ENCODE results near the gene MYL11. TPM values are rescaled to one million over a fixed set of nuclear protein-coding genes. Genes with fewer than 3 reads are reported as not detected.

The MYL11 gene
- total RNA-seq, 1 experiment from 2014 or later: not detected

- Histone ChIP-seq H3K9me3 (ENCODE audit: control insufficient read depth in 1 of 2, insufficient read depth in 1 of 2, low read depth in 1 of 2, low read length in 2 of 2) (no peaks in the 10 kb centered on the region), H3K36me3 (ENCODE audit: control insufficient read depth in 1 of 2, insufficient read depth in 2 of 2, low read length in 2 of 2) (peaks cover 2 to 18% of the 10 kb centered on the region in 2 experiments; a peak in 3 of 4 replicates), H3K79me2 (ENCODE audit: insufficient read depth, low read length) (peaks cover 25% of the 10 kb centered on the region), H3K27ac (ENCODE audit: low read depth, low read length) (peak within 1 kb of the TSS; percentile 97), H4K20me1 (ENCODE audit: insufficient read depth) (no peaks in the 10 kb centered on the region), H3K4me2 (ENCODE audit: low read length) (peak within 1 kb of the TSS; percentile 88), H3K4me1 (ENCODE audit: control insufficient read depth in 1 of 2, insufficient read depth in 2 of 2, low read length in 2 of 2) (peaks cover 27 to 50% of the 10 kb centered on the region in 2 experiments), H3K4me3 (replicated peaks in 1 of 2; ENCODE audit: low read depth in 1 of 2, low read length in 2 of 2) (peak within 1 kb of the TSS; percentile 95 to 96), H3K27me3 (ENCODE audit: insufficient read depth, low read length) (no peaks in the 10 kb centered on the region), H2AFZ (ENCODE audit: low read depth, low read length, poor library complexity, severe bottlenecking) (peak within 1 kb of the TSS; percentile 45), H3K9ac (ENCODE audit: low read length) (peak within 1 kb of the TSS; percentile 87), H3K9me2 (ENCODE audit: insufficient read depth) (no peaks in the 10 kb centered on the region)
- ChIA-PET CTCF (interaction anchor here (0.6 to 2.5 kb wide), 8 partner anchors 11 to 255 kb away, joined by 3 to 19 read pairs (median 6); partner anchors contain the start of genes DCTPP1, PRR14 and ZNF771), POLR2A (interaction anchor here (1.0 to 2.1 kb wide), 7 partner anchors 10 to 35 kb away, joined by 3 to 10 read pairs (median 4); partner anchors contain the start of genes DCTPP1 and ZNF771), RAD21 (ENCODE audit: low non-redundant PET in 1 of 2, low total read pairs in 2 of 2, uncharacterized antibody in 2 of 2, unreplicated experiment in 2 of 2) (interaction anchor here (0.5 to 1.9 kb wide), 3 partner anchors 40 to 580 kb away, joined by 3 to 4 read pairs (median 3); partner anchors contain the start of genes CD2BP2 (in 1 of the 2) and PAGR1 (in 1 of the 2))
- DNase-seq (ENCODE audit: low read depth, low spot score) (peak; percentile 77), ATAC-seq (peak; percentile 83)
- intact Hi-C loops (cut with micrococcal nuclease): loop anchor here (1.0 to 2.0 kb wide), 2 partner anchors 17 to 40 kb away; partner anchors contain the start of gene CD2BP2
- BruUV-seq (replicated peaks): no TSS peak
- TF ChIP-seq CEBPB (IDR thresholded peaks at IDR 0.05; ENCODE audit: low read depth) (no peak), ELF1 (IDR thresholded peaks at IDR 0.05; ENCODE audit: borderline replicate concordance, low read depth) (no peak; the same call in 1 of the 2 replicates), REST (IDR thresholded peaks at IDR 0.05; ENCODE audit: low read depth) (no peak), ZFX (IDR thresholded peaks at IDR 0.05) (peak; percentile 80), EGR1 (IDR thresholded peaks at IDR 0.05; ENCODE audit: low read depth) (peak; percentile 77), MAX (IDR thresholded peaks at IDR 0.05) (peak; percentile 60), SIN3A (IDR thresholded peaks at IDR 0.05; ENCODE audit: low read depth) (no peak), YY1 (IDR thresholded peaks at IDR 0.05; ENCODE audit: extremely low read depth, insufficient replicate concordance, low read depth, low read length) (peak; percentile 59), EZH2phosphoT487 (IDR thresholded peaks at IDR 0.05; ENCODE audit: borderline replicate concordance) (no peak), ZNF274 (IDR thresholded peaks at IDR 0.05; ENCODE audit: low read depth, low read length) (no peak), ATF3 (IDR thresholded peaks at IDR 0.05) (no peak), SP1 (IDR thresholded peaks at IDR 0.05; ENCODE audit: low read depth) (no peak; the same call in 1 of the 2 replicates), CBX3 (IDR thresholded peaks at IDR 0.05; ENCODE audit: low read depth) (no peak), POLR2AphosphoS5 (IDR thresholded peaks at IDR 0.05; ENCODE audit: low read depth, low read length) (peak; percentile 67), CTCF (IDR thresholded peaks at IDR 0.05 in 2 of 3, conservative IDR thresholded peaks at IDR 0.05 in 1 of 3; ENCODE audit: borderline replicate concordance in 1 of 3, insufficient read depth in 1 of 3, low read depth in 2 of 3, low read length in 2 of 3) (peak in 1 of 3 experiments; percentile 28; a peak in 2 of 6 replicates), RAD21 (IDR thresholded peaks at IDR 0.05; ENCODE audit: low read depth) (peak; percentile 33; the same call in 1 of the 2 replicates), TCF7L2 (IDR thresholded peaks at IDR 0.05; ENCODE audit: borderline replicate concordance, extremely low read depth, insufficient read depth, insufficient read length) (peak; percentile 52), JUND (IDR thresholded peaks at IDR 0.05) (no peak), SRF (IDR thresholded peaks at IDR 0.05; ENCODE audit: low read depth) (no peak), EZH2 (IDR thresholded peaks at IDR 0.05) (no peak), FOSL1 (IDR thresholded peaks at IDR 0.05; ENCODE audit: low read depth) (no peak)
Measured at GRCh38 chr16:30395155-30395991, 20.8 kb downstream of the MYL11 start, which contains the start of gene ZNF48. ZNF48 (plus strand) TSS chr16:30395420; CDS start chr16:30395795, 375 bp downstream.
